HL-60 (cell line): ENCODE data around the gene CANT1.

Experiments used
- CTCF ChIP-seq: IDR thresholded peaks from one replicate; pipeline ENCODE4 v1.5.1; 2011; ENCODE audit warnings: low read length, control low read depth, inconsistent platforms; ENCODE audit not compliant: insufficient read depth
- POLR2AphosphoS5 ChIP-seq: IDR thresholded peaks from 2 replicates; pipeline ENCODE4 v1.6.1; 2012; ENCODE audit warnings: low read depth
- TF ChIP-seq, protein P1 (sequence below): IDR thresholded peaks from 2 replicates; pipeline ENCODE4 v1.6.1; 2012; ENCODE audit warnings: low read depth; ENCODE audit not compliant: insufficient replicate concordance

DNA sequence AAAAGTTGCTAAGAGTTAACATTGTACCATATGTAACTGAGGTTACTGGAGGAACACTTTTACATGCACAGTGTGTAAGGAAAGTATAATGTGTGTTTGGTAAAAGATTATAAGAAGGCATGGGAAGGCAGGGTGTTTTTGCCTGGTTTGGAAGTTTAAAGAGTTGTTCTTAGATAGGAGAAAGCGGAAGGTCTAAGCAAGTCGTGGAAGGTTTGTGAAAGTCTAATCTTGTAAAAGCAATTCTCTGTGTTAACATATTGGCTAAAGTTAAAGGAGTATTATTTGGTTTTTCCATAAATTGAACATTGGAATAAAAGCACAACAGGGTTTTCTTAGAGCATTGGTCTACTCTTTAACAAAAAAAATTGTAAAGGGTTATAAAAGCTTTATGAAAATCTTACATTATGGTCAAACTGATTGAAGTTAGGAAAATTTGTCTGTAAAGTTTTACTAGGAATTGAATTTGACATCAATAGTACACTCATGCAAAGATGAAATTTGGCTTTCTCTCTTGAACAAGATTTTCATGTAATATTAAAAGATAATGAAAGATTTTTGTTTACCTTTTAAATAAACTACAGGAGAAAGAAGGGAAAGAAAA is 4.7 kb upstream of the CANT1 start:
- no peak for TF ChIP-seq CTCF
- no peak for TF ChIP-seq POLR2AphosphoS5
- TF ChIP-seq, protein P1, sequence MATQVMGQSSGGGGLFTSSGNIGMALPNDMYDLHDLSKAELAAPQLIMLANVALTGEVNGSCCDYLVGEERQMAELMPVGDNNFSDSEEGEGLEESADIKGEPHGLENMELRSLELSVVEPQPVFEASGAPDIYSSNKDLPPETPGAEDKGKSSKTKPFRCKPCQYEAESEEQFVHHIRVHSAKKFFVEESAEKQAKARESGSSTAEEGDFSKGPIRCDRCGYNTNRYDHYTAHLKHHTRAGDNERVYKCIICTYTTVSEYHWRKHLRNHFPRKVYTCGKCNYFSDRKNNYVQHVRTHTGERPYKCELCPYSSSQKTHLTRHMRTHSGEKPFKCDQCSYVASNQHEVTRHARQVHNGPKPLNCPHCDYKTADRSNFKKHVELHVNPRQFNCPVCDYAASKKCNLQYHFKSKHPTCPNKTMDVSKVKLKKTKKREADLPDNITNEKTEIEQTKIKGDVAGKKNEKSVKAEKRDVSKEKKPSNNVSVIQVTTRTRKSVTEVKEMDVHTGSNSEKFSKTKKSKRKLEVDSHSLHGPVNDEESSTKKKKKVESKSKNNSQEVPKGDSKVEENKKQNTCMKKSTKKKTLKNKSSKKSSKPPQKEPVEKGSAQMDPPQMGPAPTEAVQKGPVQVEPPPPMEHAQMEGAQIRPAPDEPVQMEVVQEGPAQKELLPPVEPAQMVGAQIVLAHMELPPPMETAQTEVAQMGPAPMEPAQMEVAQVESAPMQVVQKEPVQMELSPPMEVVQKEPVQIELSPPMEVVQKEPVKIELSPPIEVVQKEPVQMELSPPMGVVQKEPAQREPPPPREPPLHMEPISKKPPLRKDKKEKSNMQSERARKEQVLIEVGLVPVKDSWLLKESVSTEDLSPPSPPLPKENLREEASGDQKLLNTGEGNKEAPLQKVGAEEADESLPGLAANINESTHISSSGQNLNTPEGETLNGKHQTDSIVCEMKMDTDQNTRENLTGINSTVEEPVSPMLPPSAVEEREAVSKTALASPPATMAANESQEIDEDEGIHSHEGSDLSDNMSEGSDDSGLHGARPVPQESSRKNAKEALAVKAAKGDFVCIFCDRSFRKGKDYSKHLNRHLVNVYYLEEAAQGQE = no peak
